ENCODE results near the gene ANKUB1.

Gene ANKUB1

DNA sequence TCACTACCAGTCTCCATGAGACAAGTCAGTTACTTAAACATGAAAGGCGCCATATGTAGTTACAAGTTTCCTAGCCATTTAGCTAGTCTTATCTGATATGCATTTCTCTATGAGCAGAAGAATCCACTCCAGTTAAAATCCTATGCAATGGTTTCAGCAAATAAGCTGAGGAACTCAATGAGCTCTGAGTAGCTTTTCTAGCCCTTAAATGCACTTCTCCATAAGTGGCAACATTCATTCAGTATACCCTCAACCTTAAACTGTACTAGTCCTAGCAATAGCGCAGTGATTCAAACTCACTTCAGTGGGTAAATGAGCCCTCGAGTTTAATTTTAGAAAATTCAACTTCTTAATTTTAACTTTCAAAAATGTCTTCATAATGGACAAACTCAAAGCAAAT lies 47.7 kb downstream of the ANKUB1 start:
- TF ChIP-seq, protein P1, sequence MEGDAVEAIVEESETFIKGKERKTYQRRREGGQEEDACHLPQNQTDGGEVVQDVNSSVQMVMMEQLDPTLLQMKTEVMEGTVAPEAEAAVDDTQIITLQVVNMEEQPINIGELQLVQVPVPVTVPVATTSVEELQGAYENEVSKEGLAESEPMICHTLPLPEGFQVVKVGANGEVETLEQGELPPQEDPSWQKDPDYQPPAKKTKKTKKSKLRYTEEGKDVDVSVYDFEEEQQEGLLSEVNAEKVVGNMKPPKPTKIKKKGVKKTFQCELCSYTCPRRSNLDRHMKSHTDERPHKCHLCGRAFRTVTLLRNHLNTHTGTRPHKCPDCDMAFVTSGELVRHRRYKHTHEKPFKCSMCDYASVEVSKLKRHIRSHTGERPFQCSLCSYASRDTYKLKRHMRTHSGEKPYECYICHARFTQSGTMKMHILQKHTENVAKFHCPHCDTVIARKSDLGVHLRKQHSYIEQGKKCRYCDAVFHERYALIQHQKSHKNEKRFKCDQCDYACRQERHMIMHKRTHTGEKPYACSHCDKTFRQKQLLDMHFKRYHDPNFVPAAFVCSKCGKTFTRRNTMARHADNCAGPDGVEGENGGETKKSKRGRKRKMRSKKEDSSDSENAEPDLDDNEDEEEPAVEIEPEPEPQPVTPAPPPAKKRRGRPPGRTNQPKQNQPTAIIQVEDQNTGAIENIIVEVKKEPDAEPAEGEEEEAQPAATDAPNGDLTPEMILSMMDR (IDR thresholded peaks at IDR 0.05; ENCODE audit: borderline replicate concordance, extremely low read depth, low read length, poor library complexity, severe bottlenecking) = no peak
- no peak for TF ChIP-seq EZH2 (IDR thresholded peaks at IDR 0.05; ENCODE audit: borderline replicate concordance, low read depth, low read length, severe bottlenecking)
- ATAC-seq (ENCODE audit: insufficient read depth, low read depth) = no peak
- no peaks in the 10 kb centered on the region for H4K20me1 ChIP-seq (ENCODE audit: insufficient read depth, low read length)
- H3K4me3 ChIP-seq (ENCODE audit: low read depth in 1 of 2, low read length in 2 of 2) = no peak overlapping the region
- no peaks in the 10 kb centered on the region for H3K79me2 ChIP-seq (ENCODE audit: insufficient read depth, low read length)
- peaks cover 69% of the 10 kb centered on the region for H3K36me3 ChIP-seq (ENCODE audit: insufficient read depth, low read length)
- no peak for DNase-seq
- H3K9me3 ChIP-seq (ENCODE audit: insufficient read depth, low read length, severe bottlenecking) = no peaks in the 10 kb centered on the region
- H3K27ac ChIP-seq (ENCODE audit: low read length) = no peak overlapping the region
- H2AFZ ChIP-seq (ENCODE audit: low read depth, low read length) = no peak overlapping the region
- no peak overlapping the region for H3K9ac ChIP-seq (ENCODE audit: low read depth, low read length)
- H3K4me2 ChIP-seq (ENCODE audit: insufficient read depth, low read length) = no peak overlapping the region
- H3K4me1 ChIP-seq (ENCODE audit: insufficient read depth, low read length) = no peaks in the 10 kb centered on the region
- H3K27me3 ChIP-seq (ENCODE audit: insufficient read depth, low read length, poor library complexity) = no peaks in the 10 kb centered on the region

DNA sequence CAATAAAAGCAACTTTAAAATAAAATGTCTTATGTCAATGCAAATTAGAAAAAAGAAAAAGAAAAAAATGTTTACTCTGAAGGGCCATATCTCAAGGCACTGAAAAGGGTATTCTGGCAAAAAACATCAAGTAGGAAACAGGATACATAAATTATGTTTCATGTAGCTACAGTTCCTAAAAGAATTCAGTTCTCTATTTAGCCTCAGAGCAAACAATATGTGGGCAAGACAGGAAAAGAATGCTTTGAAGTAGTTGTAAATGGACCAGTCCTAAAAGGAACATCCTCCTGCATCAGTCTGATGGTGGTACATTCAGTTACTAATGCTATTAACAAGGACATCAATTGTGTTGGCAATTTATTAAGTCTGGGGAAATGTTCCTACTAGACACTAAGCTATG lies 48.2 kb downstream of the ANKUB1 start:
- H3K27ac ChIP-seq (ENCODE audit: low read length) = no peak overlapping the region
- H3K9ac ChIP-seq (ENCODE audit: low read depth, low read length) = no peak overlapping the region
- H3K4me3 ChIP-seq (ENCODE audit: low read depth in 1 of 2, low read length in 2 of 2) = no peak overlapping the region
- ATAC-seq (ENCODE audit: insufficient read depth, low read depth) (no peak), DNase-seq (no peak)
- no peaks in the 10 kb centered on the region for H3K79me2 ChIP-seq (ENCODE audit: insufficient read depth, low read length)
- H3K27me3 ChIP-seq (ENCODE audit: insufficient read depth, low read length, poor library complexity) = no peaks in the 10 kb centered on the region
- no peak overlapping the region for H3K4me2 ChIP-seq (ENCODE audit: insufficient read depth, low read length)
- no peak for TF ChIP-seq EZH2 (IDR thresholded peaks at IDR 0.05; ENCODE audit: borderline replicate concordance, low read depth, low read length, severe bottlenecking)
- TF ChIP-seq, protein P1 (IDR thresholded peaks at IDR 0.05; ENCODE audit: borderline replicate concordance, extremely low read depth, low read length, poor library complexity, severe bottlenecking) = no peak
- no peaks in the 10 kb centered on the region for H4K20me1 ChIP-seq (ENCODE audit: insufficient read depth, low read length)
- H2AFZ ChIP-seq (ENCODE audit: low read depth, low read length) = no peak overlapping the region
- H3K9me3 ChIP-seq (ENCODE audit: insufficient read depth, low read length, severe bottlenecking) = no peaks in the 10 kb centered on the region
- H3K36me3 ChIP-seq (ENCODE audit: insufficient read depth, low read length) = peaks cover 69% of the 10 kb centered on the region
- H3K4me1 ChIP-seq (ENCODE audit: insufficient read depth, low read length) = no peaks in the 10 kb centered on the region

DNA sequence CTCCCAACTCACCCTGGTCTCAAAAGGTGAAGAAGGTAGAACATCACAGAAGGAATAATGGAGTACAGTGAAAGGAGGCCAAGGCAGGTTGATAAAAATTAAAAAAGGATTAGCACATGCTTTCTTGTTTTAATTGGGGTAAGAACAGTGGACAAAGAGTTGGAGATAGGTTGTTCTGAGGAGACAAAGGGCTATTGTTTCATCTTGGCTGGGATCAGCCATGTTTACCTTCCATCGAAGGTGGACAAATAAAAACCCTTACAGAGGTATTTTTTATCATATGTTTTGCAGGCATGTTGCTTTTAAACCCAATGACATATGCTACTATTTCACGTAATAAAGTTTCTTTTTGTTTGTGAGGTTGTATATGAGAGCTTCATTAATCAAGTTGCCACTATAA lies 53.0 kb downstream of the ANKUB1 start:
- Histone ChIP-seq H3K4me2 (ENCODE audit: insufficient read depth, low read length) (no peak overlapping the region), H3K79me2 (ENCODE audit: insufficient read depth, low read length) (no peaks in the 10 kb centered on the region), H3K27me3 (ENCODE audit: insufficient read depth, low read length, poor library complexity) (no peaks in the 10 kb centered on the region), H3K4me3 (ENCODE audit: low read depth in 1 of 2, low read length in 2 of 2) (no peak overlapping the region), H3K27ac (ENCODE audit: low read length) (no peak overlapping the region), H3K36me3 (ENCODE audit: insufficient read depth, low read length) (peaks cover 31% of the 10 kb centered on the region; the same call in 1 of the 2 replicates), H3K9ac (ENCODE audit: low read depth, low read length) (no peak overlapping the region), H3K4me1 (ENCODE audit: insufficient read depth, low read length) (no peaks in the 10 kb centered on the region), H4K20me1 (ENCODE audit: insufficient read depth, low read length) (no peaks in the 10 kb centered on the region), H2AFZ (ENCODE audit: low read depth, low read length) (no peak overlapping the region), H3K9me3 (ENCODE audit: insufficient read depth, low read length, severe bottlenecking) (no peaks in the 10 kb centered on the region)
- ATAC-seq (ENCODE audit: insufficient read depth, low read depth) (no peak), DNase-seq (no peak)
- TF ChIP-seq EZH2 (IDR thresholded peaks at IDR 0.05; ENCODE audit: borderline replicate concordance, low read depth, low read length, severe bottlenecking) = no peak
- TF ChIP-seq, protein P1 (IDR thresholded peaks at IDR 0.05; ENCODE audit: borderline replicate concordance, extremely low read depth, low read length, poor library complexity, severe bottlenecking) = no peak

DNA sequence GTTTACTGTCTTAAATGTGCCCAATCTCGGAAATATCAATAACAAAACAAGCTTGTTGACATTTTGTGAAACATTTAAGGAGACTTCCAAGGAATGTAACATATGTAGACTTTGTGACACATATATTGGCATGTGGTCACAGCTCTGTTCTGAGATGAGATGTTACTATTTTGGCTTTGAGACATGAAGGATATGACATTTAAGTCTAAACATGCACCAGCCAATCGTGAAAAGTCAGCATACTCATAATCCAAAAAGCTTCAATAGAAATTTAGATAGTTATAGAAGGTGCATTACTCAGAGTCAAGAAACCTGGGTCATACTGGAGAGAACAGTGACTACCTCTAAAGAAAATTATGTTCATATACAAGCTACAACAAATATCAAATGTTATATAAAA lies 53.5 kb downstream of the ANKUB1 start:
- Histone ChIP-seq H3K4me1 (ENCODE audit: insufficient read depth, low read length) (no peaks in the 10 kb centered on the region), H3K27me3 (ENCODE audit: insufficient read depth, low read length, poor library complexity) (no peaks in the 10 kb centered on the region), H3K27ac (ENCODE audit: low read length) (no peak overlapping the region), H3K9me3 (ENCODE audit: insufficient read depth, low read length, severe bottlenecking) (no peaks in the 10 kb centered on the region), H3K4me2 (ENCODE audit: insufficient read depth, low read length) (no peak overlapping the region), H3K79me2 (ENCODE audit: insufficient read depth, low read length) (no peaks in the 10 kb centered on the region), H3K36me3 (ENCODE audit: insufficient read depth, low read length) (peaks cover 27% of the 10 kb centered on the region; the same call in 1 of the 2 replicates), H2AFZ (ENCODE audit: low read depth, low read length) (no peak overlapping the region), H4K20me1 (ENCODE audit: insufficient read depth, low read length) (no peaks in the 10 kb centered on the region), H3K4me3 (ENCODE audit: low read depth in 1 of 2, low read length in 2 of 2) (no peak overlapping the region), H3K9ac (ENCODE audit: low read depth, low read length) (no peak overlapping the region)
- TF ChIP-seq, protein P1 (IDR thresholded peaks at IDR 0.05; ENCODE audit: borderline replicate concordance, extremely low read depth, low read length, poor library complexity, severe bottlenecking) = no peak
- no peak for TF ChIP-seq EZH2 (IDR thresholded peaks at IDR 0.05; ENCODE audit: borderline replicate concordance, low read depth, low read length, severe bottlenecking)
- DNase-seq (no peak), ATAC-seq (ENCODE audit: insufficient read depth, low read depth) (no peak)
